Measurements from ENCODE around the gene ZNF143. TPM values are rescaled to one million over a fixed set of nuclear protein-coding genes. Genes with fewer than 3 reads are reported as not detected.

Gene ZNF143
- total and polyA plus RNA-seq, 2 of the 13 experiments (the other 11 are each of a cell fraction or from before 2014, with no cell fraction given), result 22.4 to 35.6 TPM

DNA sequence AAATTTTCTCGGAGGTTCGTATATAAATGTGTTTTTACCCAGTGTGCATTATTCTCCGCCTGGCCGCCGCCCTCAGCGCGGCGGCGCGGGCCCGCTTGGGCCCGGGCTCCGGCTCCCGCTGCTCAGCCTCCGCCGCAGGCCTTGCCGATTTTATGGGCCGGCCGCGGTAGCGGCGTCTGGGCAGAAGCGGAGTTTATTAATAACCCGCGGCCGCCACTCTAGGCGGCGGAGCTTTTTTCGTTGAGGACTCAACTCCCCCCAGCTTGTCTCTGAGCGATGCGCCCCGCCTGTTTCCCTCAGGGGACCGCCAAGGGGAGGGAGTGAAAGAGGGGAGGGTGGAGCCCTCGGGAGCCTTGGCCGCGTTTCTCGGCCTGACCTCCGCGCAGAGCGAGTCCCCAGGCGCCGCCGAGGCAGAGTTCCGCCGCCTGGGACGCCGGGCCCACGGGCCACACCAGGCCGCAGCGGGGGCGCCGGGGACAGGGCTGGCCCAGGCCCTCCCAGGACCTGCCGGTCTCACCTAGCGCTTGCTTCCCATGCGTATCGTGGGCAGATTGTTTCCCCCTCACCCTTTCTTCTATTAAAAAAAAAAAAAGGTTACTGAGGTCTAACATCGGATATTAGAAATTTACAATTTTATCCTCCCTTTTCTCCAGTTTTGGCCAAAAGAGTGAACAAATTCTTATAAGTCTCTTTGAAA, 399 bp downstream of the ZNF143 start (continued):
- TF ChIP-seq, protein P1, sequence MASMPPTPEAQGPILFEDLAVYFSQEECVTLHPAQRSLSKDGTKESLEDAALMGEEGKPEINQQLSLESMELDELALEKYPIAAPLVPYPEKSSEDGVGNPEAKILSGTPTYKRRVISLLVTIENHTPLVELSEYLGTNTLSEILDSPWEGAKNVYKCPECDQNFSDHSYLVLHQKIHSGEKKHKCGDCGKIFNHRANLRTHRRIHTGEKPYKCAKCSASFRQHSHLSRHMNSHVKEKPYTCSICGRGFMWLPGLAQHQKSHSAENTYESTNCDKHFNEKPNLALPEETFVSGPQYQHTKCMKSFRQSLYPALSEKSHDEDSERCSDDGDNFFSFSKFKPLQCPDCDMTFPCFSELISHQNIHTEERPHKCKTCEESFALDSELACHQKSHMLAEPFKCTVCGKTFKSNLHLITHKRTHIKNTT (CRISPR knock-in tag; IDR thresholded peaks at IDR 0.05), result no peak
- TF ChIP-seq SP4 (CRISPR knock-in tag; IDR thresholded peaks at IDR 0.05) (no peak), ZNF782 (CRISPR knock-in tag; IDR thresholded peaks at IDR 0.05; ENCODE audit: borderline replicate concordance) (no peak), ZNF260 (CRISPR knock-in tag; IDR thresholded peaks at IDR 0.05; ENCODE audit: borderline replicate concordance, low read depth) (no peak), SRSF9 (IDR thresholded peaks at IDR 0.05; ENCODE audit: borderline replicate concordance, insufficient read depth, low read depth, low read length, poor library complexity, severe bottlenecking) (no peak), TGIF2 (CRISPR knock-in tag; IDR thresholded peaks at IDR 0.05) (peak; percentile 18; the same call in 1 of the 2 replicates), ZNF607 (CRISPR knock-in tag; IDR thresholded peaks at IDR 0.05; ENCODE audit: borderline replicate concordance) (no peak; the same call in 1 of the 2 replicates), TCF7L2 (IDR thresholded peaks at IDR 0.05; ENCODE audit: low read depth, low read length) (no peak), RARG (CRISPR knock-in tag; IDR thresholded peaks at IDR 0.05; ENCODE audit: low read depth) (no peak), SIX4 (CRISPR knock-in tag; IDR thresholded peaks at IDR 0.05) (no peak), ELF1 (CRISPR knock-in tag; IDR thresholded peaks at IDR 0.05) (no peak), ZNF124 (CRISPR knock-in tag; IDR thresholded peaks at IDR 0.05) (peak; percentile 81; the same call in 1 of the 2 replicates), ZFP1 (CRISPR knock-in tag; IDR thresholded peaks at IDR 0.05) (no peak; the same call in 1 of the 2 replicates), NFE2 (CRISPR knock-in tag; IDR thresholded peaks at IDR 0.05) (no peak), PLRG1 (conservative IDR thresholded peaks at IDR 0.05) (no peak), ZNF143 (CRISPR knock-in tag; IDR thresholded peaks at IDR 0.05) (no peak), KLF12 (CRISPR knock-in tag; IDR thresholded peaks at IDR 0.05; ENCODE audit: borderline replicate concordance) (no peak), ZNF749 (CRISPR knock-in tag; IDR thresholded peaks at IDR 0.05; ENCODE audit: borderline replicate concordance) (peak; percentile 67; the same call in 1 of the 2 replicates), ZFP36L1 (CRISPR knock-in tag; IDR thresholded peaks at IDR 0.05) (peak; percentile 56; the same call in 1 of the 2 replicates), ZFY (CRISPR knock-in tag; IDR thresholded peaks at IDR 0.05) (peak; percentile 98), ARNT (IDR thresholded peaks at IDR 0.05) (no peak)
- TF ChIP-seq, protein P2, sequence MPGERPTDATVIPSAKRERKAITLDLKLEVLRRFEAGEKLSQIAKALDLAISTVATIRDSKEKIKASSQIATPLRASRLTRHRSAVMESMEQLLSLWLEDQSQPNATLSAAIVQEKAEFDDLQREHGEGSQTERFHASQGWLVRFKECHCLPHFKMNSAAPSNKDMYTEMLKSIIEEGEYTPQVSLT (CRISPR knock-in tag; IDR thresholded peaks at IDR 0.05; ENCODE audit: borderline replicate concordance, low read depth), result no peak
- TF ChIP-seq, protein P3, sequence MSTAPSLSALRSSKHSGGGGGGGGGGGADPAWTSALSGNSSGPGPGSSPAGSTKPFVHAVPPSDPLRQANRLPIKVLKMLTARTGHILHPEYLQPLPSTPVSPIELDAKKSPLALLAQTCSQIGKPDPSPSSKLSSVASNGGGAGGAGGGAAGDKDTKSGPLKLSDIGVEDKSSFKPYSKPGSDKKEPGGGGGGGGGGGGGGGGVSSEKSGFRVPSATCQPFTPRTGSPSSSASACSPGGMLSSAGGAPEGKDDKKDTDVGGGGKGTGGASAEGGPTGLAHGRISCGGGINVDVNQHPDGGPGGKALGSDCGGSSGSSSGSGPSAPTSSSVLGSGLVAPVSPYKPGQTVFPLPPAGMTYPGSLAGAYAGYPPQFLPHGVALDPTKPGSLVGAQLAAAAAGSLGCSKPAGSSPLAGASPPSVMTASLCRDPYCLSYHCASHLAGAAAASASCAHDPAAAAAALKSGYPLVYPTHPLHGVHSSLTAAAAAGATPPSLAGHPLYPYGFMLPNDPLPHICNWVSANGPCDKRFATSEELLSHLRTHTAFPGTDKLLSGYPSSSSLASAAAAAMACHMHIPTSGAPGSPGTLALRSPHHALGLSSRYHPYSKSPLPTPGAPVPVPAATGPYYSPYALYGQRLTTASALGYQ (CRISPR knock-in tag; IDR thresholded peaks at IDR 0.05), result no peak
- TF ChIP-seq, protein P4, sequence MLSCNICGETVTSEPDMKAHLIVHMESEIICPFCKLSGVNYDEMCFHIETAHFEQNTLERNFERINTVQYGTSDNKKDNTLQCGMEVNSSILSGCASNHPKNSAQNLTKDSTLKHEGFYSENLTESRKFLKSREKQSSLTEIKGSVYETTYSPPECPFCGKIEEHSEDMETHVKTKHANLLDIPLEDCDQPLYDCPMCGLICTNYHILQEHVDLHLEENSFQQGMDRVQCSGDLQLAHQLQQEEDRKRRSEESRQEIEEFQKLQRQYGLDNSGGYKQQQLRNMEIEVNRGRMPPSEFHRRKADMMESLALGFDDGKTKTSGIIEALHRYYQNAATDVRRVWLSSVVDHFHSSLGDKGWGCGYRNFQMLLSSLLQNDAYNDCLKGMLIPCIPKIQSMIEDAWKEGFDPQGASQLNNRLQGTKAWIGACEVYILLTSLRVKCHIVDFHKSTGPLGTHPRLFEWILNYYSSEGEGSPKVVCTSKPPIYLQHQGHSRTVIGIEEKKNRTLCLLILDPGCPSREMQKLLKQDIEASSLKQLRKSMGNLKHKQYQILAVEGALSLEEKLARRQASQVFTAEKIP (CRISPR knock-in tag; IDR thresholded peaks at IDR 0.05; ENCODE audit: borderline replicate concordance), result no peak
- TF ChIP-seq, protein P5, sequence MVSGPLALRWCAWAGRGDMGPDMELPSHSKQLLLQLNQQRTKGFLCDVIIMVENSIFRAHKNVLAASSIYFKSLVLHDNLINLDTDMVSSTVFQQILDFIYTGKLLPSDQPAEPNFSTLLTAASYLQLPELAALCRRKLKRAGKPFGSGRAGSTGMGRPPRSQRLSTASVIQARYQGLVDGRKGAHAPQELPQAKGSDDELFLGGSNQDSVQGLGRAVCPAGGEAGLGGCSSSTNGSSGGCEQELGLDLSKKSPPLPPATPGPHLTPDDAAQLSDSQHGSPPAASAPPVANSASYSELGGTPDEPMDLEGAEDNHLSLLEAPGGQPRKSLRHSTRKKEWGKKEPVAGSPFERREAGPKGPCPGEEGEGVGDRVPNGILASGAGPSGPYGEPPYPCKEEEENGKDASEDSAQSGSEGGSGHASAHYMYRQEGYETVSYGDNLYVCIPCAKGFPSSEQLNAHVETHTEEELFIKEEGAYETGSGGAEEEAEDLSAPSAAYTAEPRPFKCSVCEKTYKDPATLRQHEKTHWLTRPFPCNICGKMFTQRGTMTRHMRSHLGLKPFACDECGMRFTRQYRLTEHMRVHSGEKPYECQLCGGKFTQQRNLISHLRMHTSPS (CRISPR knock-in tag; IDR thresholded peaks at IDR 0.05; ENCODE audit: low read depth), result no peak
